Mammary epithelial cell (primary cell): ENCODE measurements around the gene MACROD1.

Experiments used
- CTCF ChIP-seq, 2 donors: IDR thresholded peaks in 1 of 2; conservative IDR thresholded peaks in 1 of 2; 2 replicates each; pipeline ENCODE4 v1.5.1; 2011 to 2012; ENCODE audit warnings: inconsistent platforms in 2 of 2, low read length in 2 of 2, mild to moderate bottlenecking in 2 of 2, control low read depth in 1 of 2, low read depth in 1 of 2; ENCODE audit not compliant: insufficient read depth in 1 of 2; ENCODE audit errors: extremely low read depth in 1 of 2
- EZH2 ChIP-seq: IDR thresholded peaks from 2 replicates; pipeline ENCODE4 v1.6.1; 2012; ENCODE audit warnings: low read length, inconsistent platforms, borderline replicate concordance

GRCh38 chr11:64031001-64031400 lies 134.9 kb downstream of the MACROD1 start:
- TF ChIP-seq CTCF (conservative IDR thresholded peaks at IDR 0.05 in 1 of 2, IDR thresholded peaks at IDR 0.05 in 1 of 2; ENCODE audit: extremely low read depth in 1 of 2, insufficient read depth in 1 of 2, low read depth in 1 of 2, low read length in 2 of 2) (no peak), EZH2 (no peak)
